Measurements from ENCODE around the gene NTM. TPM values are rescaled to one million over a fixed set of nuclear protein-coding genes. Genes with fewer than 3 reads are reported as not detected.

Gene NTM
- total and polyA plus RNA-seq, 2 donors (not counting 3 experiments of a cell fraction or from before 2014, with no cell fraction given) = 1.00 to 1.1 TPM

- BruUV-seq (replicated peaks) = no TSS peak
- Histone ChIP-seq H3K36me3 (ENCODE audit: control insufficient read depth in 2 of 2, extremely low read depth in 1 of 2, insufficient read depth in 2 of 2, low read length in 2 of 2) (no peaks in the 10 kb centered on the region), H3K9me1 (replicated peaks; ENCODE audit: control insufficient read depth, extremely low read depth, insufficient read depth, low read length) (no peaks in the 10 kb centered on the region), H3K4me3 (replicated peaks in 1 of 3; ENCODE audit: insufficient read depth in 1 of 3, low read depth in 1 of 3, low read length in 3 of 3) (no peak overlapping the region), H3K4me1 (ENCODE audit: control insufficient read depth, extremely low read depth, insufficient read depth, low read length) (no peaks in the 10 kb centered on the region), H3K27me3 (ENCODE audit: control insufficient read depth in 2 of 2, insufficient read depth in 2 of 2, low read length in 2 of 2) (no peaks in the 10 kb centered on the region), H3K9ac (replicated peaks; ENCODE audit: extremely low read depth, insufficient read depth, low read length) (no peak overlapping the region), H4K20me1 (replicated peaks; ENCODE audit: control insufficient read depth, extremely low read depth, insufficient read depth, low read length) (no peaks in the 10 kb centered on the region), H3K9me3 (replicated peaks; ENCODE audit: control insufficient read depth, insufficient read depth, low read length) (no peaks in the 10 kb centered on the region), H3K27ac (ENCODE audit: insufficient read depth, low read depth, low read length) (no peak overlapping the region), H2AFZ (ENCODE audit: low read depth, low read length) (no peak overlapping the region), H3K79me2 (ENCODE audit: control insufficient read depth, insufficient read depth, low read length) (no peaks in the 10 kb centered on the region), H3K4me2 (ENCODE audit: insufficient read depth, low read length) (no peak overlapping the region)
- DNase-seq (ENCODE audit: low read depth, low spot score) (no peak), FAIRE-seq (no peak)
- TF ChIP-seq CTCF (IDR thresholded peaks at IDR 0.05; ENCODE audit: extremely low read depth in 1 of 2, insufficient read depth in 1 of 2, low read depth in 1 of 2, low read length in 2 of 2) = no peak
- TF ChIP-seq POLR2AphosphoS5 (IDR thresholded peaks at IDR 0.05; ENCODE audit: insufficient read depth, low read depth, low read length) = no peak
- TF ChIP-seq FOS (IDR thresholded peaks at IDR 0.05; ENCODE audit: borderline replicate concordance, insufficient read depth, low read length) = no peak
- no peak for TF ChIP-seq GATA2 (IDR thresholded peaks at IDR 0.05; ENCODE audit: insufficient read depth, insufficient read length, low read depth, low read length)
- no peak for TF ChIP-seq MYC (IDR thresholded peaks at IDR 0.05; ENCODE audit: low read depth, low read length)
- TF ChIP-seq POLR2A (IDR thresholded peaks at IDR 0.05; ENCODE audit: low read depth, low read length) = no peak
- no peak for TF ChIP-seq JUN (IDR thresholded peaks at IDR 0.05; ENCODE audit: borderline replicate concordance, insufficient read depth, insufficient read length, low read depth)
- no peak for TF ChIP-seq MAX (IDR thresholded peaks at IDR 0.05; ENCODE audit: insufficient read depth, insufficient read length)
- no peak for TF ChIP-seq EZH2 (IDR thresholded peaks at IDR 0.05; ENCODE audit: borderline replicate concordance, low read depth, low read length, severe bottlenecking)
- dilution Hi-C loops (cut with MboI; ENCODE audit: extremely low pct_ligation_motif_present, low sequenced_read_pairs) (no loop called here), intact Hi-C loops (cut with micrococcal nuclease) (no loop called here)
- ChIA-PET POLR2A (no interaction called here), CTCF (interaction anchor here (1.1 to 1.3 kb wide), 3 partner anchors 9 to 40 kb away, joined by 3 to 4 read pairs (median 3); no protein-coding TSS in a partner anchor)
Measured at GRCh38 chr11:131633921-131634715, 263.7 kb downstream of the NTM start.

Data from endothelial cell of umbilical vein (primary cell).